RWPE2 (cell line): ENCODE measurements around the gene HOXD8.
A peak's percentile ranks its signal among the peaks of the same experiment; 100 is the strongest.

ENCODE experiments used
- ATAC-seq: fragments of 200-7000 bp; cut with Tn5 transposase; 3 replicates; pipeline ENCODE4 v1.9.1; 2021; ENCODE audit warnings: low read depth
- DNase-seq: peaks from one replicate; pipeline ENCODE4 v3.0.0-alpha.2; 2020; ENCODE audit warnings: low spot score
- H3K27ac ChIP-seq: fragments of 450-650 bp; 2 replicates; pipeline ENCODE4 v1.5.1; 2017; ENCODE audit warnings: mild to moderate bottlenecking; ENCODE audit not compliant: poor library complexity, severe bottlenecking
- H3K27me3 ChIP-seq: fragments of 250-450 bp; sonication (Bioruptor Pico); 2 replicates; pipeline ENCODE4 v1.5.1; 2021; ENCODE audit warnings: mild to moderate bottlenecking, moderate library complexity; ENCODE audit not compliant: insufficient read depth, poor library complexity, severe bottlenecking
- H3K36me3 ChIP-seq: fragments of 250-450 bp; sonication (Bioruptor Pico); 2 replicates; pipeline ENCODE4 v1.5.1; 2020; ENCODE audit warnings: low read depth, mild to moderate bottlenecking, moderate library complexity
- H3K4me1 ChIP-seq: fragments of 250-450 bp; sonication (Bioruptor Pico); 2 replicates; pipeline ENCODE4 v1.5.1; 2021; ENCODE audit warnings: mild to moderate bottlenecking, moderate library complexity; ENCODE audit not compliant: insufficient read depth, poor library complexity, severe bottlenecking
- H3K4me3 ChIP-seq: fragments of 250-450 bp; sonication (Bioruptor Pico); 2 replicates; pipeline ENCODE4 v1.5.1; 2021; ENCODE audit warnings: mild to moderate bottlenecking, moderate library complexity; ENCODE audit not compliant: severe bottlenecking
- H3K9me3 ChIP-seq: fragments of 250-450 bp; sonication (Bioruptor Pico); 2 replicates; pipeline ENCODE4 v1.5.1; 2021; ENCODE audit warnings: mild to moderate bottlenecking, moderate library complexity; ENCODE audit not compliant: severe bottlenecking
- TF ChIP-seq, protein P1 (sequence below): fragments of 450-650 bp; IDR thresholded peaks from one replicate; pipeline ENCODE4 v1.5.1; 2017; ENCODE audit warnings: mild to moderate bottlenecking, moderate library complexity; ENCODE audit not compliant: poor library complexity, severe bottlenecking

HOXD8 gene

GRCh38 chr2:176136374-176137251 is 7.1 kb downstream of the HOXD8 start:
- TF ChIP-seq, protein P1, sequence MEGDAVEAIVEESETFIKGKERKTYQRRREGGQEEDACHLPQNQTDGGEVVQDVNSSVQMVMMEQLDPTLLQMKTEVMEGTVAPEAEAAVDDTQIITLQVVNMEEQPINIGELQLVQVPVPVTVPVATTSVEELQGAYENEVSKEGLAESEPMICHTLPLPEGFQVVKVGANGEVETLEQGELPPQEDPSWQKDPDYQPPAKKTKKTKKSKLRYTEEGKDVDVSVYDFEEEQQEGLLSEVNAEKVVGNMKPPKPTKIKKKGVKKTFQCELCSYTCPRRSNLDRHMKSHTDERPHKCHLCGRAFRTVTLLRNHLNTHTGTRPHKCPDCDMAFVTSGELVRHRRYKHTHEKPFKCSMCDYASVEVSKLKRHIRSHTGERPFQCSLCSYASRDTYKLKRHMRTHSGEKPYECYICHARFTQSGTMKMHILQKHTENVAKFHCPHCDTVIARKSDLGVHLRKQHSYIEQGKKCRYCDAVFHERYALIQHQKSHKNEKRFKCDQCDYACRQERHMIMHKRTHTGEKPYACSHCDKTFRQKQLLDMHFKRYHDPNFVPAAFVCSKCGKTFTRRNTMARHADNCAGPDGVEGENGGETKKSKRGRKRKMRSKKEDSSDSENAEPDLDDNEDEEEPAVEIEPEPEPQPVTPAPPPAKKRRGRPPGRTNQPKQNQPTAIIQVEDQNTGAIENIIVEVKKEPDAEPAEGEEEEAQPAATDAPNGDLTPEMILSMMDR = no peak
- H3K4me1 ChIP-seq = peaks cover 10% of the 10 kb centered on the region
- H3K4me3 ChIP-seq = peak overlapping the region; percentile 72
- DNase-seq (no peak), ATAC-seq (peak; percentile 67)
- no peaks in the 10 kb centered on the region for H3K36me3 ChIP-seq
- no peaks in the 10 kb centered on the region for H3K9me3 ChIP-seq
- H3K27me3 ChIP-seq = no peaks in the 10 kb centered on the region
- peak overlapping the region; percentile 50 for H3K27ac ChIP-seq

DNA sequence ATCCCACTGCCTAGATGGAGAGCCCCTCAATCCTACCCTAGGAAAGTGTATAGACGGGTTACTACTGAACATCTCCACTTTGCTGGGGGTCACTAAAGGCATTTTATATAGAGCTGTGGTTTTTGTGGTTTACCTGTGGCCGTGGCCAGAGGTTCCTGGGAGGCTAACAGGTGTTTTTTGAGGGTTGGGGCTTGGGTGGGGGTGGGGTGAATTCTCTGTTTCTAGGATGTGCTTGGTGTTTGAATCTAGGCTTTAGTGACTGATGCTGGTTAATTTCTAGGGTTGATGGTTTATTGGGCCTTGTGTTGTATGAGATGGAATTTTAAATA is 7.7 kb downstream of the HOXD8 start:
- TF ChIP-seq, protein P1 = no peak
- Histone ChIP-seq H3K4me3 (peak overlapping the region; percentile 72), H3K27ac (peak overlapping the region; percentile 50), H3K9me3 (no peaks in the 10 kb centered on the region), H3K4me1 (peaks cover 10% of the 10 kb centered on the region), H3K27me3 (no peaks in the 10 kb centered on the region), H3K36me3 (no peaks in the 10 kb centered on the region)
- DNase-seq (no peak), ATAC-seq (no peak)

DNA sequence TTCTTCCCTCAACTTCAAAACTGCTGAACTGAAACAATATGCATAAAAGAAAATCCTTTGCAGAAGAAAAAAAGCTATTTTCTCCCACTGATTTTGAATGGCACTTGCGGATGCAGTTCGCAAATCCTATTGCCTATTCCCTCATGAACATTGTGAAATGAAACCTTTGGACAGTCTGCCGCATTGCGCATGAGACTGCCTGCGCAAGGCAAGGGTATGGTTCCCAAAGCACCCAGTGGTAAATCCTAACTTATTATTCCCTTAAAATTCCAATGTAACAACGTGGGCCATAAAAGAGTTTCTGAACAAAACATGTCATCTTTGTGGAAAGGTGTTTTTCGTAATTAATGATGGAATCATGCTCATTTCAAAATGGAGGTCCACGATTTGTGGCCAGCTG is 8.4 kb downstream of the HOXD8 start:
- ATAC-seq (no peak), DNase-seq (no peak)
- H3K36me3 ChIP-seq = no peaks in the 10 kb centered on the region
- no peaks in the 10 kb centered on the region for H3K27me3 ChIP-seq
- no peak overlapping the region for H3K27ac ChIP-seq
- TF ChIP-seq, protein P1 = no peak
- peaks cover 10% of the 10 kb centered on the region for H3K4me1 ChIP-seq
- no peaks in the 10 kb centered on the region for H3K9me3 ChIP-seq
- no peak overlapping the region for H3K4me3 ChIP-seq

DNA sequence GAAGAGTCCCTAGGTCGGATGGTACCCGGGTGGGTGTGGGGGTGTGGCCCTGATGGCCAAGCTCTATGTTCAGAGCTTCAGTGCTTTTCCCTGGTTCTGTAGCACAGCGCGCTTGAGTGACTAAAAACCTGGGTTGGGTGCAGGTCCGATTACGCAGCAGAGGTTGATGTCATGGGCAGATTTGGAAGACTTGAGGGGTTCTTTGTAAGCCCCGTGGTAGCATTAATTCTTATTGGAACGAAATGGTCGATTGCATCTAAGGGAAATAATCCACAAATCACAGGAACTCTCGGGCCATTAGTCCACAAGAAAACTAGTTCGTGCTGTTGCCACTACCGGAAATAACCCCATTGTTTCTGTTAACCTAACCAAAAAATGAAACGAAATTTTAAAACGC is 9.0 kb downstream of the HOXD8 start:
- Histone ChIP-seq H3K9me3 (no peaks in the 10 kb centered on the region), H3K36me3 (no peaks in the 10 kb centered on the region), H3K4me1 (peaks cover 10% of the 10 kb centered on the region), H3K27me3 (no peaks in the 10 kb centered on the region), H3K27ac (no peak overlapping the region), H3K4me3 (no peak overlapping the region)
- no peak for ATAC-seq
- TF ChIP-seq, protein P1 = no peak
- no peak for DNase-seq
